Measurements from ENCODE around the gene TSPAN19.

TSPAN19 gene

DNA sequence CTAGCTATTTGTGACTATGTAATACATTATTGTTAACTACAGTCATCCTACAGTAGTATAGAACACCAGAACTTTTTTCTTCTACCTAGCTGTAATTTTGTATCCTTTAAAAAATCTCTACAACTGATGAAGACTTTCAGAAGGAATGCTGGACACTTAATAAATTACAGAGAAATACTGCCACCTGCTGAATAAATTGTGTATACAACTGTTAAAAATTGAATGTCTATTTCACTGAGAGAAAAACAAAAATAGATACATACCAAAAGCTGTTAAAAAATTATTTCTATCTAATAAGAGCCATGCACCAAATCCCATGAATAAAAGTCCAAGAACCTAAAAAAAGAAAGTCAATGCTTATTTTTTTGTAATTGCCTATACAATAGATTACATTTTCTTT lies 6.6 kb downstream of the TSPAN19 start:
- Histone ChIP-seq H3K9me2 (replicated peaks; ENCODE audit: insufficient read depth, low read length) (no peaks in the 10 kb centered on the region), H3K9ac (ENCODE audit: low read length) (no peak overlapping the region), H3K9me3 (ENCODE audit: insufficient read depth, low read length) (no peaks in the 10 kb centered on the region), H3K27ac (ENCODE audit: low read depth, low read length) (no peak overlapping the region), H4K20me1 (ENCODE audit: low read depth, low read length) (no peaks in the 10 kb centered on the region), H3K4me2 (ENCODE audit: low read depth, low read length, poor library complexity, severe bottlenecking) (no peak overlapping the region), H3K4me3 (ENCODE audit: insufficient read depth, low read length, poor library complexity, severe bottlenecking) (no peak overlapping the region), H3F3A (ENCODE audit: insufficient read depth) (no peaks in the 10 kb centered on the region), H2AFZ (ENCODE audit: low read depth, low read length, severe bottlenecking) (no peak overlapping the region), H3K36me3 (ENCODE audit: low read length) (no peaks in the 10 kb centered on the region), H3K79me2 (ENCODE audit: insufficient read depth, low read length) (no peaks in the 10 kb centered on the region), H3K27me3 (ENCODE audit: low read length) (no peaks in the 10 kb centered on the region)
- TF ChIP-seq, protein P1, sequence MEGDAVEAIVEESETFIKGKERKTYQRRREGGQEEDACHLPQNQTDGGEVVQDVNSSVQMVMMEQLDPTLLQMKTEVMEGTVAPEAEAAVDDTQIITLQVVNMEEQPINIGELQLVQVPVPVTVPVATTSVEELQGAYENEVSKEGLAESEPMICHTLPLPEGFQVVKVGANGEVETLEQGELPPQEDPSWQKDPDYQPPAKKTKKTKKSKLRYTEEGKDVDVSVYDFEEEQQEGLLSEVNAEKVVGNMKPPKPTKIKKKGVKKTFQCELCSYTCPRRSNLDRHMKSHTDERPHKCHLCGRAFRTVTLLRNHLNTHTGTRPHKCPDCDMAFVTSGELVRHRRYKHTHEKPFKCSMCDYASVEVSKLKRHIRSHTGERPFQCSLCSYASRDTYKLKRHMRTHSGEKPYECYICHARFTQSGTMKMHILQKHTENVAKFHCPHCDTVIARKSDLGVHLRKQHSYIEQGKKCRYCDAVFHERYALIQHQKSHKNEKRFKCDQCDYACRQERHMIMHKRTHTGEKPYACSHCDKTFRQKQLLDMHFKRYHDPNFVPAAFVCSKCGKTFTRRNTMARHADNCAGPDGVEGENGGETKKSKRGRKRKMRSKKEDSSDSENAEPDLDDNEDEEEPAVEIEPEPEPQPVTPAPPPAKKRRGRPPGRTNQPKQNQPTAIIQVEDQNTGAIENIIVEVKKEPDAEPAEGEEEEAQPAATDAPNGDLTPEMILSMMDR (IDR thresholded peaks at IDR 0.05; ENCODE audit: insufficient read depth, low read length, poor library complexity, severe bottlenecking) = peak; percentile 49
- TF ChIP-seq EZH2phosphoT487 (conservative IDR thresholded peaks at IDR 0.05; ENCODE audit: low read length) = no peak

DNA sequence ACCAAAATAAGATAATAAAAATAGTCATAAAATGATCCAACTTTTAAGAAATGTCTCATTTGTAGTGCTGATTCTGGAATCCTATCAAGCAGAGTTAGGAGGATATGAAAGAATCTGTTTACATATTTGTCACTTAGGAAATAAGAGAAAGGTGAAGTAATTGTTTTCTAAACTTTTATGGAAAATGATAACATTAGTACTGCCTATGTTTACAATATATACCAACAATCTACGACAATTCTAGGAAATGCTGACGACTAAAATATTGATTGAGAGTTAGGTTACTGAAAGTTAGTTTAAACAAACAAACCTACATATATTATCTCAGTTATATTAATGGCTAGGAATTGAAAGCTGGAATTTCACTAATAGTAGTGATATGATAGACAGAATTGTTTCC lies 18.0 kb downstream of the TSPAN19 start:
- H3K9ac ChIP-seq (ENCODE audit: low read length) = no peak overlapping the region
- H3K4me2 ChIP-seq (ENCODE audit: low read depth, low read length, poor library complexity, severe bottlenecking) = no peak overlapping the region
- no peaks in the 10 kb centered on the region for H4K20me1 ChIP-seq (ENCODE audit: low read depth, low read length)
- H3K4me3 ChIP-seq (ENCODE audit: insufficient read depth, low read length, poor library complexity, severe bottlenecking) = no peak overlapping the region
- H3K27me3 ChIP-seq (ENCODE audit: low read length) = no peaks in the 10 kb centered on the region
- H2AFZ ChIP-seq (ENCODE audit: low read depth, low read length, severe bottlenecking) = no peak overlapping the region
- H3K36me3 ChIP-seq (ENCODE audit: low read length) = no peaks in the 10 kb centered on the region
- H3K79me2 ChIP-seq (ENCODE audit: insufficient read depth, low read length) = no peaks in the 10 kb centered on the region
- no peak overlapping the region for H3K27ac ChIP-seq (ENCODE audit: low read depth, low read length)
- no peaks in the 10 kb centered on the region for H3K9me2 ChIP-seq (replicated peaks; ENCODE audit: insufficient read depth, low read length)
- H3F3A ChIP-seq (ENCODE audit: insufficient read depth) = no peaks in the 10 kb centered on the region
- H3K9me3 ChIP-seq (ENCODE audit: insufficient read depth, low read length) = no peaks in the 10 kb centered on the region
- TF ChIP-seq, protein P1 (IDR thresholded peaks at IDR 0.05; ENCODE audit: insufficient read depth, low read length, poor library complexity, severe bottlenecking) = no peak
- TF ChIP-seq EZH2phosphoT487 (conservative IDR thresholded peaks at IDR 0.05; ENCODE audit: low read length) = no peak

DNA sequence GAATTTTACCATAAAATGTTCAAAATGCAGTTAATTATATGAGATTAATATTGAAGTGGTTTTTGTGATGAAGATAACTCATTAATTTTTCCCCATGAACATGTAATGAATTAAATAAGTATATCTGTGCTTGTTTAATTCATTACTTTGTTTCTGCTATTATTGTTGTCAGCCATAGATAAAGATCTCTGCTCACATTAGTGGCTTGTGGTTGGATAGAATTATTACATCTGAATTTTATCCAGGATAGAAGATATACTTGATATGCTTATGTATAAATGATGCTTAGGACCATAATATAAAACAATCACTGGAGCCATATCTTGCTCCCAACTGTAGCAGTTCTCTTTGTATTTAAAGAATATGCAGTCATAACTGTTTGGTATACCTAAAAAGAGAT lies 18.5 kb downstream of the TSPAN19 start:
- Histone ChIP-seq H3K27me3 (ENCODE audit: low read length) (no peaks in the 10 kb centered on the region), H4K20me1 (ENCODE audit: low read depth, low read length) (no peaks in the 10 kb centered on the region), H3K79me2 (ENCODE audit: insufficient read depth, low read length) (no peaks in the 10 kb centered on the region), H3K9me2 (replicated peaks; ENCODE audit: insufficient read depth, low read length) (no peaks in the 10 kb centered on the region), H3K4me2 (ENCODE audit: low read depth, low read length, poor library complexity, severe bottlenecking) (no peak overlapping the region), H3K9me3 (ENCODE audit: insufficient read depth, low read length) (no peaks in the 10 kb centered on the region), H2AFZ (ENCODE audit: low read depth, low read length, severe bottlenecking) (no peak overlapping the region), H3F3A (ENCODE audit: insufficient read depth) (no peaks in the 10 kb centered on the region), H3K4me3 (ENCODE audit: insufficient read depth, low read length, poor library complexity, severe bottlenecking) (no peak overlapping the region), H3K9ac (ENCODE audit: low read length) (no peak overlapping the region), H3K27ac (ENCODE audit: low read depth, low read length) (no peak overlapping the region), H3K36me3 (ENCODE audit: low read length) (no peaks in the 10 kb centered on the region)
- no peak for TF ChIP-seq EZH2phosphoT487 (conservative IDR thresholded peaks at IDR 0.05; ENCODE audit: low read length)

DNA sequence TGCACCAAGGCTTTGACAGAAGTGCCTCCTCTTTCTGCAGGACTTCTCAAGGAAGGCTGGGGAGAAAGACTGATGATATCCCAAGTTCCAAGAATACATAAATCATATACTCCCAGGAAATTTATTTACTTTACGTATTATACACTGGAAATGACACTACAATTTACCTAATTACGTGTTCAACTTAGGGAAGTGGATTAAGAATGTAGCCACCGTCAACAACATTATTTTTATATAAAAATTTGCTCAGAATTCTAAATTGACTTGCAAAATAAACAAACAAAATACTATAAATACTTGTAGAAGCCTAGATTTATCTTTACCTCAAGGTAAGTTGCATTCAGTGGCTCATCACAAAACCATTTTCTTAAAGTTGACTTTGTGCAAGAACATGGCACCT lies 18.9 kb downstream of the TSPAN19 start:
- H3F3A ChIP-seq (ENCODE audit: insufficient read depth) = no peaks in the 10 kb centered on the region
- H3K9me3 ChIP-seq (ENCODE audit: insufficient read depth, low read length) = no peaks in the 10 kb centered on the region
- no peak overlapping the region for H3K4me2 ChIP-seq (ENCODE audit: low read depth, low read length, poor library complexity, severe bottlenecking)
- no peaks in the 10 kb centered on the region for H3K36me3 ChIP-seq (ENCODE audit: low read length)
- no peaks in the 10 kb centered on the region for H3K79me2 ChIP-seq (ENCODE audit: insufficient read depth, low read length)
- H3K27ac ChIP-seq (ENCODE audit: low read depth, low read length) = no peak overlapping the region
- TF ChIP-seq, protein P1 (IDR thresholded peaks at IDR 0.05; ENCODE audit: insufficient read depth, low read length, poor library complexity, severe bottlenecking) = no peak
- TF ChIP-seq EZH2phosphoT487 (conservative IDR thresholded peaks at IDR 0.05; ENCODE audit: low read length) = no peak
- no peak overlapping the region for H3K9ac ChIP-seq (ENCODE audit: low read length)
- no peaks in the 10 kb centered on the region for H3K27me3 ChIP-seq (ENCODE audit: low read length)
- H3K4me3 ChIP-seq (ENCODE audit: insufficient read depth, low read length, poor library complexity, severe bottlenecking) = no peak overlapping the region
- no peak overlapping the region for H2AFZ ChIP-seq (ENCODE audit: low read depth, low read length, severe bottlenecking)
- H3K9me2 ChIP-seq (replicated peaks; ENCODE audit: insufficient read depth, low read length) = no peaks in the 10 kb centered on the region
- H4K20me1 ChIP-seq (ENCODE audit: low read depth, low read length) = no peaks in the 10 kb centered on the region

Measured in SU-DHL-6 (cell line).